Activated CD4-positive, alpha-beta T cell treated with anti-CD3 and anti-CD28 coated beads for 1 hour (primary cell): ENCODE measurements around the gene CHST11.

Experiments
- DNase-seq: peaks from one replicate; pipeline ENCODE4 v3.0.0-alpha.2; 2020

Gene CHST11

DNA sequence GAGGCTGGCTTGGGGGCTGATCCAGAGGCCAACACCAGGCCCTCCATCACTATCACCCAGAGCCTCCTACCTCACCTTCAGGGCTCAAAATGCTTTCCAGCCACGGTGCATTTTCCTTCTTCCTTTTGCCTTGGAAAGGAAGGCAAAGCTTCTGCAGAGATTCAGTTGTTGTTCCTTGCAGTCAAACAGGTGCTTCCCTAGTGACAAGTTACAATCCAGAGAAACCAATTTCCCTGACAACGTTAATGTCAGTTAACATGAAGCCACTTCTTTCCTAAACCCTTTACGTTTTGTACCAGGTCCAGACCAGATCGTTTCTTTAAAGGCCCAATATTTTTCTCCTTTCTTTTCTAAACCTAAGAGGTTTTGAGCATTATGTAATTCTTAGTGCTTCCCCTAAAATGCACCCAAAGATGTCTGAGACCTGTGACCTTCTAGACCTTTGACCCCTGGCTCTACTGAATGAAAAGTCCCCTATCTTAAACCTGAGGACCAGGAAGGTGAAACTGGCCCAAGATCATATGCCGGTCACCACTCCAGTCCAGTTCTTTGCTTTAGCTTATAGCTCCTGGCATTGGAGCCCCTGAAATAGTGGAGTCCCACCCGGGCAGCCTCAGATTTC, 289.8 kb downstream of the CHST11 start:
- DNase-seq = no peak

DNA sequence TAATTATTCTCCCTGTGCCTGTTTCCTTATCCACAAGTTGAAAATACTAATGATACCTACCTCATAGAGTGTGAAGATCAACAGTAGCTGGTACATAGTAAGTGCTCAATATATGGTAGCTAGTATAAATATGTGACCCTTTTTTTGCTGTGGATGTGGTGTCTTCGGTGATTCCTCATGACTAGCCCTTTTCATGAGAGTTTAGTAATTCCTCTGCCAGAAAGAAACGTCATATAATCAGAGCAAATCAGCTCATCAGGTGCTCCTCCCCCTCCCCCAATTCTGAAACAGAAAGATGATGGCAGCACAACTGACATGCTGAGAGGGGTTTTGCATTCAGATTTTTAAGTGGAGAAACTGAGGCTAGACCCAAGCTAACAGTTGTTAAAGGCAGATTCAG, 290.6 kb downstream of the CHST11 start:
- no peak for DNase-seq

DNA sequence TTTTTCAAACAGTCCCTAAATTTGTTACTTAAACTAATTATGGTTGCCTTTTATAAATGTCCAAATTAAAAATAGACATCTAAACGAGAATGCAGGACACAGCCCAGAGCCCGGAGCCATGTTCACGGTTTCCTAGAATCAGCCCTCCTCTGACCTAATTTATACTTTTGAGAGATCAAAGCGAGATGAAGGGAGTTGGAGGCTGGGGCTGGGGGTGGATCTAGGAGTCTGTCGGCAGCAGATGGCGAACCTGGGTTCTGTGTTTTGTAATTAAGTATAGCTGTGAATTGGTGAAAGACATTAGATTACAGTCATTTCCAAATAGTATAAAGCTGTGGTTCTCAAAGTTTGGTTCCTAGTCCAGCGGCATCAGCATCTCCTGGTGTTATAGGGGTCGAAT, 291.2 kb downstream of the CHST11 start:
- DNase-seq = no peak

DNA sequence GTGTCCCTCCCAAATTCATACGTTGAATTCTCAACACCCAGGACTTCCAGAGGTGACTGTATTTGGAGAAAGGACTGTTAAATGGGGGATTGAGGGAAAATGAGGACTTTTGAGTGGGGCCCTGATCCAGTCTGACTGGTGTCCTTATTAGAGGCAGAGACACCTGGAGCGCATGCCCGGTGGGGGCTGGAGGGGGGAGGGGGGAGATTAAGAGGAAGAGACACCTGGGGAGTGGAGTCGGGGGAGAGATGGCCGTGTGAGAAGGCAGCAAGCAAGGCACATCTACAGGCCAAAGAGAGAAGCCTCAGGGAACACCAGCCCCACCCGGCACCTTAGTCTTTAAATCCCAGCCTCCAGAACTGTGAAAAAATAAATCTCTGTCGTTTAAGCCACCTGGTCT, 291.6 kb downstream of the CHST11 start:
- no peak for DNase-seq

DNA sequence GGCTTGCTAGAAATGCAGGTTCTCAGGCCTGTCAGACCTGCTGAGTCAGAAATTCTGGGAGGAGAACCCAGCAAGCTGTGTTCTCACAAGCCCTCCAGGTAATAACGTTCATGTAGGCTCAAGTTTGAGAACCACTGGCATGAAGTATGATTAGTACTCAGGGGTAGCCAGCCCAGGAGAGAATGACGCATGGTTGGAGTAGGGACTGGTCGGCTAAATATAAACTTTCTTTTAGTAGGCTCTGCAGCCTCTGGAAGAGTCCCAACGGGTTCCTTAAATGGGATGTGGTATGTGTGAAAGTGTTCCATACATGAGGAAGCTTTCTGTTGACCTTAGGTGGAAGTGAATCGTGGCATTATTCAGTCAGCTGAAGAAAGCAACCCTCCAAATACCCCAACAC, 292.0 kb downstream of the CHST11 start:
- no peak for DNase-seq

DNA sequence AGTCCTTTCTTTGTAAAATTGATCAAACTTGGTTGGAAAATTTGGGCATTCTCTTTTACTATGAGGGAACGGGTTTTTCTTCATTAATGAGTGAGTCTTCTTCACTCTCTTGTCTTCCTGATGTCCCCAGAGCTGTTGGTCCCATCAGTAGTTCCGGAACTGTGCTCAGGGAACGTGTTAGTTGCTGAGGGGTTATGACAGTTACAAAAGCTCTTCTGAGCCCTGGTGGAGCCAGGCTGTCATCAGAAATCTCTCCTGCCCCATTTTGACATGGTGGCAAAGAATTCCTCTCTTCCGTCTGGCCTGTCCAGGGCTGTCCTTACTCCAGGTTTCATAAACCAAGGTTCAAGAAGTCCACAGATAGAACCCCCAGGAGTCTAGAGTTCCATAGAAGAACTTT, 292.8 kb downstream of the CHST11 start:
- no peak for DNase-seq

DNA sequence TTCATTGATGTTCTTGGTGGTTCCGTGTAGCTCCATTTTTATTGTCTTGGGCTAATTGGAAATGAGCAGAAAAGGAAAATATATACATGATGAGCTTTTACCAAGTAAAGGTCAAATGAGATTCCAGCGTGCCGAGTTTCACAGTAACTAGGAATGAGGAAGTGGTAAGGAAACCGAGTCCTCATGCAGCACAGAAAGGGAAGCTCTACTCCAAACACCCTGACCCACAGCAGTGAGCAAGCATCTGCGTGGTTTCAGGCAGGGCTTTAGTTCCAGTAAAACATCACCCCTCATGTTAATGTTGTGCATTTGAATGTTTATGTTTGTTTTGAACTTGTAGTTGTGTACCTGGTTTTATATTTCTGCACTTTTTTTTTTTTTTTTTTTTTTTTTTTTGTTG, 293.3 kb downstream of the CHST11 start:
- no peak for DNase-seq

DNA sequence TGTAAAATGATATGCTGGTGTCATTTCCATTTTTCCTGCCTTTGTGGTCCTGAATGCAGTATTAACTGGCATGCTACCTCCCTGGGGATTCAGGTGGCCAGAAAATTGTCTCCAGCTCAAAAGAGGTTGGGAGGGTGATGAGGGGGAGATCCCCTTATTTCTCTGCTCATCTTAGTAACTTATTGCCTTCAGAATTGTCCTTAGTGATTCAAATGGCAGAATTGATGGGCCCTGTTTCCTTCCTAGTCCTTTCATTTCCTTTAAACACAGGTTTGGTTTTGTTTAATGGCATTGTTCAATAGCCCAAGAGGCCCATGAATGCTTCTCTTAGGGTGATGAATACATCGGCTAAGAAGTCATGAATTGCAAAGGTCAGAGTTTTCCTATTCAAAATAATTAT, 294.4 kb downstream of the CHST11 start:
- no peak for DNase-seq

DNA sequence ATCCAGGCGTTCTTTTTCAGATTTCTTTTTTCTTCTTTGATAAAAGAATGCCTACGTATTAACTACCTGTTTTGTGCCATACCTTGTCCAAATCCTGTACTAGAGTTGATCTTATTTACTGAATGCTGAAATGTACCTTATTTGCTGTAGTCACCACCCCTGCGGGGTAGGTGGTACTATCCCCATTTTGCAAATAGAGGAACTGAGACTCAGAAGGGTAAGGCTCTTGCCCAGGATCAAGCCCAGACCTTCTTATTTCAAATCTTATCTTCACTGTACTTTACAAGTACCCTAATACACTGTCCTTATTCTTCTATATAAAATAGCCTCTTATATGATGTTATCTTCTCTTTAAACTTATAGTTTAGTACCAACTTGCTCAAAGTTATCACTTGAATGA, 294.8 kb downstream of the CHST11 start:
- DNase-seq = no peak

DNA sequence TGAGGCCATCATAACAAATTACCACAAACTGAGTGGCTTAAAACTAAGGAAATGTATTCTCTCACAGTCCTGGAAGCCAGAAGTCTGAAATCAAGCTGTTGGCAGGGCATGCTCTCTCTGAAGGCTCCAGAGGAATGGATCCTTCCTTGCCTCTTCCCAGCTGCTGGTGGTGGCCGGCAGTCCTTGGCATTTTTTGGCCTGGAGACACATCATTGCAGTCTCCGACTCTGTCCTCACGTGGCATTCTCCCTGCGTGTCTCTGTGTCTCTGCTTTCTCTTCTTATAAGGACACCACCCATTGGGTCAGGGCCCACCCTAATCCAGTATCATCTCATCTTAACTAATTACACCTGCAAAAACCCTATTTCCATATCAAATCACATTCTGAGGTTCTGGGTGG, 295.3 kb downstream of the CHST11 start:
- DNase-seq = no peak

DNA sequence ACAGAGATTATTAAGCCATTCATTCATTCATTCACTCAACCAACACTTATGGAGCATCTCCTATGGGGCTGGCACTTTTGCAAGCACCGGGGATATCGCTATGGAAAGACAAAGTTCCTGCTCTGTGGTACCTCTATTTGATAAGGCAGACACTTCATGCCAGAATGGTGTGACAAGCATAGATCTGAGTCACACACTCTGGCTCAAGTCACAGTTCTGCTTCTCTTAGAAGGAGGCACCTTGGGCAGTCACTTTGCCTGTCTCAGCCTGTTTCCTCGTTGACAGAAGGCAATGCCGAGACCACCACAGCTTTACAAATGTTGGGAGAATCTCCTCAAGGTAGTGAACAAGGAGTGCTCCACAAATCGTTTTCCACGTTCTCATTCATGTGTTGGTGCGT, 296.1 kb downstream of the CHST11 start:
- no peak for DNase-seq

DNA sequence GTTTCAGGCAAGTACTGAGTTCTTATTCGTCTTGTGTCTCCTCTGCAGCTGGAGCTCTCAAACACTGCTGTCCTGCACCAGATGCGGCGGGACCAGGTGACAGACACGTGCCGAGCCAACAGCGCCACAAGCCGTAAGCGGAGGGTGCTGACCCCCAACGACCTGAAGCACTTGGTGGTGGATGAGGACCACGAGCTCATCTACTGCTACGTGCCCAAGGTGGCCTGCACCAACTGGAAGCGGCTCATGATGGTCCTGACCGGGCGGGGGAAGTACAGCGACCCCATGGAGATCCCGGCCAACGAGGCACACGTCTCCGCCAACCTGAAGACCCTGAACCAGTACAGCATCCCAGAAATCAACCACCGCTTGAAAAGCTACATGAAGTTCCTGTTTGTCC, 300.2 kb downstream of the CHST11 start:
- DNase-seq = no peak

DNA sequence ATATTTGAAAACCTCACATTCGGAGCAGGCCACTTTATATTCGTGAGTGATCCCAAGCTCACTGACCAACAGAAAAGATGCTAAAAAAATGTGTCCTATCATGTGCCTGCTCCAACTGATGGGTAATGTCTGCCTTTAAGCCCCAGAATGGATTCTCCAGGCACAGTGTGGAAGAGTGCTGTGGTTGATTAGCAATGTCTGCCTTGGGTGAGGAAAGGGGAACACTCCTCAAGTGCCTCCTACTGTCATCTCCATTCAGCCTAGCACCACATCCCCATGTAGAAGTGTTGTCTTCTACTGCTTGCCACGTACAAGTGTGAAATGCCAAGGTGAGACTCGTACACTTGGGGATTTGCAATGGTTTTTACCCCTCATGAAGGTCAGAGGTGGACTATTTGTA, 302.0 kb downstream of the CHST11 start:
- no peak for DNase-seq

DNA sequence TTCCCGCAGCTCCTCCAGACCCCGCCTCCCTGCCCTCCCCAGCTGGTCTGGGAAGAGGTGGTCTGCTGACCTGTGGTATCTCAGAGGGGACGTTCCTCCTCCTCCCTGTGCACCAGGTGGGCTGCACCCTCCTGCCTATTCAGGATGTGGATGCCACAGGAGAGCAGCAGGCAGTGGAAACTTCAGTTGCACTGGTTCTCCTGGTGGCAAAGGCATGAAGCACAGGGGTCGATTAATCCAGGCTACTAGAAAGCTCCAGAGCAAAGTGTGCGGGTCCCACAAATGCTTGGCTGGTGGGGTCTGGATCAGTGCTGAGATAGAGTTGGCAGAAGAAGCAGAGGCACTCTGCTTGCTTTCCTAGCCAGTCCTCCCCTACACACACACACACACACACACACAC, 304.3 kb downstream of the CHST11 start:
- DNase-seq = no peak

DNA sequence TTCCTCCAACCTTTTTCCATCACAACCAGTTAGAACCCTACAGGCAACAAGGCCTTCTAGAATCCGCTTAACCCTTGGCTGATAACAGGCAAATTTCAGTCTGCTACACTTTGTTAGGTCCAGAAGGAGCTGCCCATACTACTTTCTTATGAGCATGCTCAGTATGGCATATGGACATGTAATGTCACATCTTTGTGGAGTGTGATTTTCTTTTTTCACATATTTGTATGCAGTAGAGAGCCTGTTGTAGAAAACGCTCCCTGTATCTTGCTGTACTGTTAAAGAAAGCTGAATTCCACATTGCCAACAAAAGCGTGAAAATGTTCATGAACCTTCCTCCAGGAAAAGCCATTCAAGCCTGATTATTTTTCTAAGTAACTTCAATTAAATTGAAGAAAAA, 304.9 kb downstream of the CHST11 start:
- DNase-seq = no peak

DNA sequence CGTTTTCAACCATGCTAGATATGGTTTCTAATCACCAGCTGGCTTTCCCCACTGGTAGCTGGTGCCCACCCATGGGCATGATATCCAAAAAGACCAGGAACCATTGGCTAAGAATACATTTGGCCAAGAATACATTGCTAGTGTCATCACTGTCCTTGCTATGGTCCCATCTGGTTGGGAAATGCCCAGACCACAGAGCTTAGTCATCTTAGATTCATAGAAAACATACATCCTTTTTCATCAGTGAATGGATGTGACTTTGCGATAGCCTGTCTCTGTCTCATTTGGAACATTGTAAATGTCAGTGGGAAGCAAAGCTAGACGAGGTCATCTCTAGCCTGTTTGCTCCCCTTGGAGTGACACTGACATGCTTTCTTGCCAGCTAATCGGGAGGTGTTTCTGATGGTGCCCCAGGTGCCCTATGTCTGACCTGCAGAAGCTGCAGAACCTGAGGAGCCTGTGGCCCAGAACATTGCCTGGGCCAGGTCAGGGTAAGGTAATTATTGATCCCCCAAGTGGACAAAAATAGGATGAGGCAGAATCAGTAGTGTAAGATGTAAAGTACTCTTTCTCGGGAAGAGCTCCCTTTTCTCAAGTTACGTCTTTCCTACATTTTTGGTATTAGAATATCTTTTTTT, 306.5 kb downstream of the CHST11 start:
- no peak for DNase-seq

DNA sequence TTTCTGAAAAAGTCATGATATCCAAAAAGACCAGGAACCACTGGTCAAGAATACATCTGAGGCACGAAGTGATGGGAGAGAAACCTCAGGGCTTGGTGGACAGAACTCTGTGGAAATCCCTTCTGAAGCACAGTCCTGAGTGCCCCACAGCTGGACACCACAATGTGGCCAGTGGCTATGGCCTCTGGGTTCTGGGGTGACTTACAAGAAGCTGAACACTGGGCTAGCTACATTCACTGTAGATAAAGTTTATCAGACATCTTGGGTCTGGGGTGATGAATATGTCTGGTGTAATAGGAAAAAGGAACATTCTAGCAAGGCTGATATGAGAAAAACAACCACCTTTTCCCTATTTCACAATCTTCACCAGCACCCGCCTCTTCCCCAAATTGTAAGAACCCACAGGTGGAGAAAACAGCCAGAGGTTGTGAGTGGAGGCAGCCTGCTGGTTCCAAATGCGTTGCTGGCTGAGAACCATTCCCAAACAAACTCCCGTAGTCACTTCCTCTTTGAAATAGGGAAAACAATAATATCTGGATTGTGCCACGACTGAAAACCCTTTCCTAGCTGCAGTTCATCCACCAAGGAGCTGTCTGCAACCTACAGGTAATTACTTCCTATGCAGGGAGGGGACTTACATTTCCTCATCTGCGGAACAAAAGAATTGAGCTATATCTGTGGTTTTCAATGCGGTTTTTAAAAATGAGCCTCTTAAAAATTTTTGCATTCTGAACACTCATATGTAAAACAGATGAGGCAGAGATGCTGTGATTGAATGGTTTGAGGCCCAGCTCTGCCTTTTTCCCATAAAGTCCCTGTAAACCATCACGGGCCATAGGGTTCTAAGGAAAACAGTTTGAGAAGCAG, 307.7 kb downstream of the CHST11 start:
- no peak for DNase-seq

DNA sequence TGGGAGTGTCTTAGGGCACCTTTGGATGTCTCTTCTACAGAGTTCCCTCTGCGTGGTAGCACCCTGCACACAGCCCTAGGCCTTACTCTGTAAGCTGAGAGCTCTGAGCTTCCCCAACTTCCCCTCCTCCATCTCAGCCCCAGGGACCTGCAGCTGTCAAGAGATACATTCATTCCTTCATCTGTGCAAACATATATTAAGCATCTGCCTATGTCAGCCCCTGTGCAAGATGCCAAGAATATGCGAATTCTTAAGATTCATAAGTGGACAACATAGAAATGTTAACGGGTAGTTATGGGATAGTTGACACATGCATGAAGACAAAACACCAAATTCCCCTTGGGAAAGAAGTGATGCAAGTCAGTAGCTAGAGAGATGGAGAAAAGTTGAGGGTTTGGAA, 310.5 kb downstream of the CHST11 start:
- DNase-seq = no peak

DNA sequence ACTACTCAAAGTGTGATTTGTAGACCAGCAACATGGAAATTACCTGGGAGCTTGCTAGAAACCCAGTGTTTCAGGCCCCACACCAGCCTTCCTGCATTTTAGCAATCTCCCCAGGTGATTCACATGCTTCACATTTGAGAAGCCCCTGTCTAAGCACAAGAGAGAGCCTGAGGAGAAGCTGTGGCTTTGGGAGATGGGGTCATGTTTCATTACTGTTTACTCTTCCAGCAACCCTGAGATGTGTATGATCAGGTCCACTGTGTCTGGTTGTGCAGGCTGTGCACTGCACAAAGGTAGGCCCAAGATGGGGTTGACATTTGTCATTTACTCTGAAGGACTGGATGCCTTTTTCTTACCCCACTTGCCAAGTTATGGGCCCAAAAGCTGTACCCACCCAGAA, 311.3 kb downstream of the CHST11 start:
- no peak for DNase-seq

DNA sequence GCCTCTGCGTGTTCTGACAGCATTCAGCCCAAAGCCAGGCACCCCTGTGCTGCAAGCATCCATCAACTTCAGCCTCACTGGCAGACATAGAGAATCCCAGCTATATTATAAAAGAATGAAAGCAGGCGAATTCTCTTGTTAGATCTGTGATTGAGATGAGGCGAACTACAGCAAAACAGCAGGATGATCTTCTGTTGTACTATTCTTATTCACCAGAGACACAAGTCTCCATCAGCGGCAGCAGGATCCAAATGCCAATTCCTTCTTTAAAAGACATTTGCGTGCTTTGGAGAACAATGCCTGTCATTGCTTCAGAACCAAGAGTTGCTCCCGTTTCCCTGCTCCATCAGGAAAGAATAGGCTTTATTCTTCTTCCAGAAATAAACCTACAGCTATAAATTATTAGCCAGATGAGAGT, 312.4 kb downstream of the CHST11 start:
- no peak for DNase-seq

DNA sequence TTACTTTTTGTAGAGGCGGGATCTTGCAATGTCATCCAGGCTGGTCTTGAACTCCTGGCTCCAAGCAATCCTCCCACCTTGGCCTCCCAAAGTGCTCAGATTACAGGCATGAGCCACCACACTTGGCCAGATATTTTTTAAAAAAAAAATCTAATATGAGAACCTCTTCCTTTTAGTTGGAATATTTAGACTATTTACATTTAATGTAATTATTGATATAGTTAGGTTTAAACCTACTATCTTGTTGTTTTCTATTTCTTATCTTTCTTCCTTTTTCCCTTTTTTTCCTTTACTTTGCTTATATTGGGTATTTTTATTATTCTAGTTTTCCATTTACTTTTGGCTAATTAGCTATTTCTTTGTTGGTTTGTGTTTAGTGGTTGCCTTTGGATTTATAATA, 315.6 kb downstream of the CHST11 start:
- no peak for DNase-seq

DNA sequence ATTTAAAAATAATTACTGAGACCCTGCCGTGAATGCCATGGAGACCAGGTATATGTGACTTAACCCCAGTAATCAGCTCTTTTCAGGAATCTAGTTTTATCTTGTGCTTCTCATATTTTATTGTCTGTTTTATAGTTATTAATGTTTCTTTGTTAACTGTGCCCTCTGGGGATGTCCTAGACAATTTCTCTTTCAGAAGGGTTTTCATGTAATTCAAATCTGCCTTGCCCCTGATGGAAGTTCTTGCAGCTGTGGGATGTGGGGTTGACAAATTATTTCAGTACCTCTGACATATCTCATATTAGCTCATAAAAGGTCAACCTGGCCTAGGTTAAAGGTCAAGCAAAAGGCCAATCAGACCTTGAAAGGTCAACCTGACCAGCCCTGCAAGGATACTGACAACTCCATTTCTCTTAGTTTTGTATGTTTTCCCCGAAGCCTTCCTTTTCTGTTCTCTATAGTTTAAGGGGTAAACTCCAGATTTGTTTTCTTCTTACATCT, 319.0 kb downstream of the CHST11 start:
- no peak for DNase-seq

DNA sequence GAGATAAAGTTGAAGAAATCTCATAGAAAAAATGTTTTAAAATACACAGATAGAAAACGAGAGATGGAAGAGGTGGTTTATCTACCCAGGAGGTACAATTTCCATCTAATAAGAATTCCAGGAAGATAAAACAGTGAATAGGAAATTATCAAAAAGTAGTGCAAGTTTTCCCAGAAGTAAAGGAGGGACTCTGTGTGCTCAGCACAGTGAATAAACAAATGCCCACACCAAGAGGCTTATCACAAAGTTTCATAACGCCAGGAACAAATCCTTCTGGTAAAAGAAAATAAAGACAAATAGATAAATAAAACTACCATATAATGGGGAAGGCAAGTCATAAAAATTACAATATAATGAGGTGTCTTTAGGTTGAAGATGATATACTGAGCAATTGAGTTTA, 322.4 kb downstream of the CHST11 start:
- DNase-seq = no peak

DNA sequence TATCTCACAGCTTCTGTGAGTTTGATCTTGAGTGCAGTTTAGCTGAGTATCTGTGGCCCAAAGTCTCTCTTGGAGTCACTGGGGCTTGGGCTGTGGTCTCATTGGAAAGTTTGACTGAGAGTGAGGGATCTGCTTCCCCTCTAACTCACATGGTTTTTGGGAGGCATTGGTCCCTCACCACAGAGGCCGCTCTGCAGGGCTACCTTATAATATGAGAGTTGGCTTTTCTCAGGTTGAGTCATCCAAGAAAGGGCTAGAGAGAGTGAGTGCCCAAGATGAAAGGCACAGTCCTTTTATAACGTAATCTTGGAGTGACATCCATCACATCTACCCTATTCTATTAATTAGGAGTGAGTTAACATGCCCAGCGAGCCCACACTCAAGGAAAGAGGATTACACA, 325.5 kb downstream of the CHST11 start:
- no peak for DNase-seq
